Fibroblast of the aortic adventitia (primary cell): ENCODE results near the gene PRKG1. TPM values are rescaled to one million over a fixed set of nuclear protein-coding genes. Genes with fewer than 3 reads are reported as not detected.

Source experiments
- DNase-seq: peaks from one replicate; pipeline ENCODE4 v3.0.0-alpha.2; 2010; ENCODE audit warnings: low read depth
- H3K4me3 ChIP-seq: 2 replicates; pipeline ENCODE4 v1.5.1; 2011; ENCODE audit warnings: low read depth, mild to moderate bottlenecking, control low read depth, low read length, moderate library complexity
- total RNA-seq: library from RNA; depleted of rRNA; stranded (reverse); fragments of >200 nt; gene quantifications from 2 replicates; pipeline ENCODE4 v1.2.3, GENCODE V29; 2012; ENCODE audit warnings: low replicate concordance
- TF ChIP-seq, protein P1 (sequence below): IDR thresholded peaks from 2 replicates; pipeline ENCODE4 v1.5.1; 2011; ENCODE audit warnings: mild to moderate bottlenecking, low read length, control low read depth, inconsistent platforms; ENCODE audit not compliant: insufficient read depth

Gene PRKG1
- total RNA-seq, 1 donor: 45.6 TPM

DNA sequence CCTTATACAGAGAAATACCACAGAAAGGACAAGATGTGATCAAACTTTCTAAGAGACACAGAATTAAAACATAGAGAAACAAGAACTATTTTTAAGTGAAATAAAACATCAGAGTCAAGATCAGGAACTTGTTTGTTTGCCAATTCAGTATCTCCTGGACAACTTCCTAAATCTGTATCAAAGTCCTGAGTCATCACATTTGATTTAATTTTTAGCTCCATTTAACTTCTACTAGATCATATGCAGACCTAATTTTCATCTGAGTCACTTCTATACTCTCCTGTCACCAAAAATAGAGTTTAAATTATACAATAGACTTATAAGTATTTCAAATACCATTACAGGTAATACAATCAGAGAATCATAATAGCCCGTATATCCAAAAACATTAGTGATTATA lies 268.1 kb downstream of the PRKG1 start:
- TF ChIP-seq, protein P1, sequence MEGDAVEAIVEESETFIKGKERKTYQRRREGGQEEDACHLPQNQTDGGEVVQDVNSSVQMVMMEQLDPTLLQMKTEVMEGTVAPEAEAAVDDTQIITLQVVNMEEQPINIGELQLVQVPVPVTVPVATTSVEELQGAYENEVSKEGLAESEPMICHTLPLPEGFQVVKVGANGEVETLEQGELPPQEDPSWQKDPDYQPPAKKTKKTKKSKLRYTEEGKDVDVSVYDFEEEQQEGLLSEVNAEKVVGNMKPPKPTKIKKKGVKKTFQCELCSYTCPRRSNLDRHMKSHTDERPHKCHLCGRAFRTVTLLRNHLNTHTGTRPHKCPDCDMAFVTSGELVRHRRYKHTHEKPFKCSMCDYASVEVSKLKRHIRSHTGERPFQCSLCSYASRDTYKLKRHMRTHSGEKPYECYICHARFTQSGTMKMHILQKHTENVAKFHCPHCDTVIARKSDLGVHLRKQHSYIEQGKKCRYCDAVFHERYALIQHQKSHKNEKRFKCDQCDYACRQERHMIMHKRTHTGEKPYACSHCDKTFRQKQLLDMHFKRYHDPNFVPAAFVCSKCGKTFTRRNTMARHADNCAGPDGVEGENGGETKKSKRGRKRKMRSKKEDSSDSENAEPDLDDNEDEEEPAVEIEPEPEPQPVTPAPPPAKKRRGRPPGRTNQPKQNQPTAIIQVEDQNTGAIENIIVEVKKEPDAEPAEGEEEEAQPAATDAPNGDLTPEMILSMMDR: no peak
- DNase-seq: peak; percentile 58
- H3K4me3 ChIP-seq: no peak overlapping the region

DNA sequence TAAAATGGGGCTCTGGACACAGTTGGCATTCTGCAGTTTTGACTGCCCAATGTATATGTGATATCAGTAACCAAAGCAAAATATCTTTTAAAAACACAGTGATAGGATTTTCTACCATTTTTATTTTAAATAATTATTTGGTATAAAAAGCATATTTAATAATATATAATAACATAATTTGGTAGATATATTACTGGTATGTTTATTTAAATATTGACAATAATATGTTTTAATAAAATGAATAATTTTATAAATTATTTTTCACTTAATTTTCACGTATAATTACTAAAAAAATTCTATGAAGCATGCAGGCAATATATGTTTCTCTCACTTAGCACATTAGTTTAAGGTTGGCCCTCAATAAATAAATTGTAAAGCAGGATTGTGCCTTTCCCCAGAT lies 269.1 kb downstream of the PRKG1 start:
- H3K4me3 ChIP-seq: no peak overlapping the region
- no peak for DNase-seq
- TF ChIP-seq, protein P1: no peak

DNA sequence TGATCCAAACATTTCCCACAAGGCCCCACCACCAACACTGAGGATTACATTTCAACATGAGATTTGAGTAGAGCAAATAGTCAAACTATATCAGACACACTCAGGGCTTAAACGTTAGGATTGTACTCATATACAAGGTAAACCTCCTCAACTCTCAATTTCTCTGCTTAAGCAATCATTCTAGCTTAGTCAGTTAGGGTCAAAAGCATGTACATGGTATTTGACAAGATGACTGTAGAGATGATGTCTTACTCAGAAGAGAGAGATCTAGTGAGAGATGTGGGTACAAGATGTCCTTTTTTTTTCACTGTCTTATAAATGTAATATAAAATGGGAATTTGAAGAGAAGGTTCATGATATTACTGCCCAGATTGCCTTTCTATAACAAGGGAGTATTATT lies 270.1 kb downstream of the PRKG1 start:
- no peak for DNase-seq
- no peak overlapping the region for H3K4me3 ChIP-seq
- TF ChIP-seq, protein P1: no peak

DNA sequence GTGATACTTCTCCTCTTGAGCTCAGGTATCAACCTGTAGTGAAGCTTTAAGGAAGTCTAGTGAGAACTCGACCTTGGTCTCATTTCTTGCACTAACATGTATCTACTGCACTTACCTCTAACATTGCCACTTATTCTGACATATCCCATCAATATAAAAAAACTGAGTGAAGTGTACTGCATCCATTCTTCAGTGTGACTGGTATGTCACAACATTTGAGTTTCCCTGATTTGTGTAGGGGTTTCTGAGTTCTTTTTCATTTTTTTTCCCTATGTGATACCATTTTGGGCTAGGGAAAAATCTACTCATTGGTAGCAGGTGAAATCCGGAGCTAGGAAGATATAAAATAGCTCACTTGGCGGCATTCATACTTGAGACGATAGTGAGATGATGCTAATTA lies 274.3 kb downstream of the PRKG1 start:
- no peak overlapping the region for H3K4me3 ChIP-seq
- TF ChIP-seq, protein P1: no peak
- no peak for DNase-seq

DNA sequence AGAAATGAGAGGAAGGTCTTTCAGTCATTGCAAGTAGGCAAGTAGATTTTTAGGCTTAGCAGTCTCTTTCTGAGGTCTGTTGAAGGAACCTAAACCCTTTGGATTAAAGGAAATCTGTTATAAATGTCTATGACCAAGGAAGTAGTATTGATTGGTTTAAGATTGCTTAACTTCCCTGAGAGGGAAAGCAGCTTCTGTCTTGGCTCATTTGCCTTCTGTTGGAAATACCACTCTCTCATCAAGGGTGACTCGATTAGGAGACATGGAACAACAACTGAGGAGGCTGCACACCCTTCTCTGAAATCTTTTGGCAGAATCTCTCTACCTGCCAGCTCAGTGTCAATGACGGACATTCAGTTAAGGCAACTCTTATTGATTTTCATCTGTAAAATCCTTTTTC lies 282.9 kb downstream of the PRKG1 start:
- H3K4me3 ChIP-seq: no peak overlapping the region
- DNase-seq: no peak
- TF ChIP-seq, protein P1: no peak

DNA sequence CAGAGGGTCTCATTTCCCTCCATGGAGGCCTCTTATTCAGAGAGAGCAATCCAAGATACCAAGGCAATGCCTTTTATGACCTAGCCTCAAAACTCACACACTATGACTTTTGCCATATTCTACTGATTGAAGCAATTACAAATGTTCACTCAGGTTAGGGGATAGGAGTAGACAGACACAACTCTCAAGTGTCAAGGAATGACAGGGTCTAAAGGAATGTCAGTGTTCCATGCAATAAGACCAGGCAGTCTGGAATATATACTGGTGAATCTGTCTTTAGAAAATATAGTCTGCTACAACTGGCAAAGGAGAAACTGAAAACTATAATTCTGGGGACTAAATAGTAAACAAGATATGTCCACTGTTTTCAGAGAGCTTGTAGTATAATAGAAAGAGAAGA lies 283.9 kb downstream of the PRKG1 start:
- DNase-seq: no peak
- no peak overlapping the region for H3K4me3 ChIP-seq
- TF ChIP-seq, protein P1: no peak

DNA sequence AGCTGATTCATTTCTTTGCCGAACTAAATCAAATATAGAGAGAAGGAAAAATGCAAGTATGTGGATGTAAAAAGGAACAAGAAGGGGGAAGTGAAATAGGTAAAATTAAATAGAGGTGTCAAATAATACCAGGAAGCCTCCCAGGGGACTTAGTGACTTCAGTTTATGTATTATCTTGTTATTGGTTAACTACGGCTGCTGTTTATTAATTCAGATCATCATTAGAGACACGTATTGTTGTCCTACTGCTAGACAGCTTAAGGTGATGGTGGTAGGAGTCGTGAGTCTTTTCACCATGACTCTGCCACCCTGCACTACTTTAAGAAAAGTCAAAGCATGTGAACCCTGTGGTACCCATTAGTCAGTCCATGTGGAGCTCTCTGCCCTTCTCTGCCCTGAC lies 289.1 kb downstream of the PRKG1 start:
- H3K4me3 ChIP-seq: no peak overlapping the region
- TF ChIP-seq, protein P1: no peak
- no peak for DNase-seq
